BLaER1 (cell line): ENCODE results near the gene DPYSL5.
A peak's percentile ranks its signal among the peaks of the same experiment; 100 is the strongest.

Source experiments
- H3K27ac ChIP-seq: shearing (Covaris generic); formaldehyde crosslinking; 2 replicates; pipeline ENCODE4 v1.8.1; 2022
- H3K27me3 ChIP-seq: shearing (Covaris generic); formaldehyde crosslinking; 2 replicates; pipeline ENCODE4 v1.8.1; 2022
- H3K36me3 ChIP-seq: shearing (Covaris generic); formaldehyde crosslinking; 2 replicates; pipeline ENCODE4 v1.8.1; 2022
- H3K4me1 ChIP-seq: shearing (Covaris generic); formaldehyde crosslinking; 2 replicates; pipeline ENCODE4 v1.8.1; 2022
- H3K4me2 ChIP-seq: shearing (Covaris generic); formaldehyde crosslinking; 2 replicates; pipeline ENCODE4 v1.8.1; 2022
- H3K4me3 ChIP-seq: shearing (Covaris generic); formaldehyde crosslinking; 2 replicates; pipeline ENCODE4 v1.8.1; 2022
- H3K9ac ChIP-seq: shearing (Covaris generic); formaldehyde crosslinking; 2 replicates; pipeline ENCODE4 v1.8.1; 2022
- H3K9me3 ChIP-seq: shearing (Covaris generic); formaldehyde crosslinking; 2 replicates; pipeline ENCODE4 v1.8.1; 2022
- H4K20me1 ChIP-seq: shearing (Covaris generic); formaldehyde crosslinking; 2 replicates; pipeline ENCODE4 v1.8.1; 2022
- Cebpa-rat ChIP-seq: shearing (Covaris generic); IDR thresholded peaks from 2 replicates; pipeline ENCODE4 v1.8.1; 2022

The DPYSL5 gene

GRCh38 chr2:26970928-26971627 is 123.1 kb downstream of the DPYSL5 start:
- no peak for TF ChIP-seq Cebpa-rat
- Histone ChIP-seq H3K27me3 (peaks cover 42% of the 10 kb centered on the region), H3K9ac (no peak overlapping the region), H4K20me1 (peaks cover 20% of the 10 kb centered on the region; the same call in 1 of the 2 replicates), H3K9me3 (no peaks in the 10 kb centered on the region), H3K27ac (no peak overlapping the region), H3K4me1 (peaks cover 14% of the 10 kb centered on the region), H3K4me3 (peak overlapping the region; percentile 70), H3K4me2 (peak overlapping the region; percentile 95), H3K36me3 (no peaks in the 10 kb centered on the region)

- Histone ChIP-seq H3K27ac (no peak overlapping the region), H3K9ac (no peak overlapping the region), H3K36me3 (no peaks in the 10 kb centered on the region), H3K27me3 (peaks cover 42% of the 10 kb centered on the region), H3K9me3 (no peaks in the 10 kb centered on the region), H3K4me2 (no peak overlapping the region), H3K4me1 (peaks cover 14% of the 10 kb centered on the region), H3K4me3 (no peak overlapping the region), H4K20me1 (peaks cover 20% of the 10 kb centered on the region; the same call in 1 of the 2 replicates)
- TF ChIP-seq Cebpa-rat, result no peak
These were observed 124.2 kb downstream of the DPYSL5 start for GRCh38 chr2:26971911-26972786.

GRCh38 chr2:26974352-26974751 is 126.4 kb downstream of the DPYSL5 start:
- no peak overlapping the region for H3K9ac ChIP-seq
- H3K27me3 ChIP-seq, result peaks cover 32% of the 10 kb centered on the region
- H3K27ac ChIP-seq, result no peak overlapping the region
- no peak for TF ChIP-seq Cebpa-rat
- peaks cover 20% of the 10 kb centered on the region; the same call in 1 of the 2 replicates for H4K20me1 ChIP-seq
- H3K9me3 ChIP-seq, result no peaks in the 10 kb centered on the region
- no peak overlapping the region for H3K4me2 ChIP-seq
- H3K4me1 ChIP-seq, result peaks cover 14% of the 10 kb centered on the region
- no peak overlapping the region for H3K4me3 ChIP-seq
- H3K36me3 ChIP-seq, result no peaks in the 10 kb centered on the region

- Histone ChIP-seq H3K4me2 (no peak overlapping the region), H3K4me1 (peaks cover 8% of the 10 kb centered on the region), H3K27me3 (peaks cover 25% of the 10 kb centered on the region), H3K36me3 (no peaks in the 10 kb centered on the region), H3K4me3 (no peak overlapping the region), H3K27ac (no peak overlapping the region), H3K9me3 (no peaks in the 10 kb centered on the region), H4K20me1 (peaks cover 20% of the 10 kb centered on the region; the same call in 1 of the 2 replicates), H3K9ac (no peak overlapping the region)
- no peak for TF ChIP-seq Cebpa-rat
These were observed 127.2 kb downstream of the DPYSL5 start for GRCh38 chr2:26975102-26975501.

GRCh38 chr2:26975656-26976055 is 127.7 kb downstream of the DPYSL5 start:
- H3K4me3 ChIP-seq, result no peak overlapping the region
- H3K36me3 ChIP-seq, result no peaks in the 10 kb centered on the region
- H3K27me3 ChIP-seq, result peaks cover 19% of the 10 kb centered on the region
- no peaks in the 10 kb centered on the region for H3K9me3 ChIP-seq
- TF ChIP-seq Cebpa-rat, result no peak
- H4K20me1 ChIP-seq, result peaks cover 20% of the 10 kb centered on the region; the same call in 1 of the 2 replicates
- peaks cover 7% of the 10 kb centered on the region for H3K4me1 ChIP-seq
- no peak overlapping the region for H3K4me2 ChIP-seq
- no peak overlapping the region for H3K27ac ChIP-seq
- H3K9ac ChIP-seq, result no peak overlapping the region

GRCh38 chr2:26976237-26976636 is 128.3 kb downstream of the DPYSL5 start:
- Histone ChIP-seq H3K27ac (no peak overlapping the region), H4K20me1 (peaks cover 20% of the 10 kb centered on the region; the same call in 1 of the 2 replicates), H3K9ac (no peak overlapping the region), H3K36me3 (no peaks in the 10 kb centered on the region), H3K9me3 (no peaks in the 10 kb centered on the region), H3K4me2 (no peak overlapping the region), H3K27me3 (peaks cover 13% of the 10 kb centered on the region), H3K4me3 (no peak overlapping the region), H3K4me1 (peaks cover 3% of the 10 kb centered on the region)
- TF ChIP-seq Cebpa-rat, result no peak

- no peaks in the 10 kb centered on the region for H3K4me1 ChIP-seq
- H3K9me3 ChIP-seq, result no peaks in the 10 kb centered on the region
- H3K27me3 ChIP-seq, result peaks cover 6% of the 10 kb centered on the region
- no peak for TF ChIP-seq Cebpa-rat
- no peak overlapping the region for H3K4me3 ChIP-seq
- H3K36me3 ChIP-seq, result no peaks in the 10 kb centered on the region
- H3K27ac ChIP-seq, result no peak overlapping the region
- H3K4me2 ChIP-seq, result no peak overlapping the region
- peaks cover 13% of the 10 kb centered on the region; the same call in 1 of the 2 replicates for H4K20me1 ChIP-seq
- no peak overlapping the region for H3K9ac ChIP-seq
These were observed 129.1 kb downstream of the DPYSL5 start for GRCh38 chr2:26977012-26977411.

- TF ChIP-seq Cebpa-rat, result no peak
- Histone ChIP-seq H3K36me3 (no peaks in the 10 kb centered on the region), H3K27ac (no peak overlapping the region), H4K20me1 (0 out of 2 replicates have a peak, but pooled peaks cover 2% of the 10 kb centered on the region), H3K4me2 (no peak overlapping the region), H3K4me3 (no peak overlapping the region), H3K9ac (no peak overlapping the region), H3K27me3 (no peaks in the 10 kb centered on the region; the same call in 1 of the 2 replicates), H3K4me1 (no peaks in the 10 kb centered on the region), H3K9me3 (no peaks in the 10 kb centered on the region)
These were observed 130.2 kb downstream of the DPYSL5 start for GRCh38 chr2:26978061-26978596.

- no peaks in the 10 kb centered on the region for H3K27me3 ChIP-seq
- no peaks in the 10 kb centered on the region for H3K36me3 ChIP-seq
- no peak overlapping the region for H3K9ac ChIP-seq
- no peak for TF ChIP-seq Cebpa-rat
- no peak overlapping the region for H3K27ac ChIP-seq
- no peaks in the 10 kb centered on the region for H3K4me1 ChIP-seq
- no peak overlapping the region for H3K4me3 ChIP-seq
- no peak overlapping the region for H3K4me2 ChIP-seq
- H4K20me1 ChIP-seq, result no peaks in the 10 kb centered on the region
- no peaks in the 10 kb centered on the region for H3K9me3 ChIP-seq
These were observed 131.8 kb downstream of the DPYSL5 start for GRCh38 chr2:26979741-26980140.

GRCh38 chr2:26980971-26981370 is 133.0 kb downstream of the DPYSL5 start:
- H3K27ac ChIP-seq, result no peak overlapping the region
- H3K4me3 ChIP-seq, result no peak overlapping the region
- no peak overlapping the region for H3K9ac ChIP-seq
- H3K27me3 ChIP-seq, result no peaks in the 10 kb centered on the region
- no peaks in the 10 kb centered on the region for H3K4me1 ChIP-seq
- H4K20me1 ChIP-seq, result no peaks in the 10 kb centered on the region
- no peak overlapping the region for H3K4me2 ChIP-seq
- no peak for TF ChIP-seq Cebpa-rat
- no peaks in the 10 kb centered on the region for H3K36me3 ChIP-seq
- no peaks in the 10 kb centered on the region for H3K9me3 ChIP-seq
